HEK293T (cell line): ENCODE measurements around the gene BSPRY.
"Not testable (repeated sequence)": the region's sequence is repeated elsewhere in the genome, so short reads cannot be mapped to it uniquely, and the experiment has no call there.

Source experiments
- CTCF ChIA-PET: fragments of 350-600 bp; formaldehyde crosslinking; extraction: SDS; loops from one replicate; lab custom pipeline; 2021; ENCODE audit warnings: antibody characterized with exemption, inconsistent platforms; lab: Yijun Ruan, JAX
- POLR2A ChIA-PET: fragments of 350-600 bp; formaldehyde crosslinking; extraction: SDS; loops from one replicate; lab custom pipeline; 2020; ENCODE audit warnings: antibody characterized with exemption, inconsistent platforms; lab: Yijun Ruan, JAX
- DNase-seq: peaks from one replicate; pipeline ENCODE4 v3.0.0; 2012; ENCODE audit warnings: mixed read lengths; ENCODE audit errors: extremely low spot score
- ARNT ChIP-seq: fragments of 450-650 bp; IDR thresholded peaks from 2 replicates; pipeline ENCODE4 v1.6.1; 2017; ENCODE audit warnings: mild to moderate bottlenecking
- BHLHE40 ChIP-seq: fragments of 450-650 bp; IDR thresholded peaks from 2 replicates; pipeline ENCODE4 v1.6.1; 2016; ENCODE audit warnings: mild to moderate bottlenecking, moderate library complexity, borderline replicate concordance
- CTBP1 ChIP-seq: fragments of 450-650 bp; IDR thresholded peaks from 2 replicates; pipeline ENCODE4 v1.6.1; 2016; ENCODE audit warnings: borderline replicate concordance
- ELF4 ChIP-seq: fragments of 450-650 bp; IDR thresholded peaks from 2 replicates; pipeline ENCODE4 v1.6.1; 2017; ENCODE audit warnings: antibody characterized with exemption
- FOXA1 ChIP-seq: fragments of 450-650 bp; IDR thresholded peaks from 2 replicates; pipeline ENCODE4 v1.6.1; 2016; ENCODE audit warnings: mild to moderate bottlenecking
- FOXK2 ChIP-seq: fragments of 450-650 bp; IDR thresholded peaks from 2 replicates; pipeline ENCODE4 v1.6.1; 2016; ENCODE audit warnings: mild to moderate bottlenecking
- FOXM1 ChIP-seq: fragments of 450-650 bp; IDR thresholded peaks from 2 replicates; pipeline ENCODE4 v1.6.1; 2017; ENCODE audit warnings: mild to moderate bottlenecking, borderline replicate concordance
- HDGF ChIP-seq: fragments of 450-650 bp; IDR thresholded peaks from 2 replicates; pipeline ENCODE4 v1.6.1; 2017; ENCODE audit warnings: antibody characterized with exemption, borderline replicate concordance
- L3MBTL2 ChIP-seq: fragments of 450-650 bp; conservative IDR thresholded peaks from 2 replicates; pipeline ENCODE4 v1.6.1; 2016; ENCODE audit warnings: mild to moderate bottlenecking
- LEF1 ChIP-seq: fragments of 450-650 bp; IDR thresholded peaks from 2 replicates; pipeline ENCODE4 v1.6.1; 2017; ENCODE audit warnings: mild to moderate bottlenecking, borderline replicate concordance
- NFRKB ChIP-seq: fragments of 450-650 bp; IDR thresholded peaks from 2 replicates; pipeline ENCODE4 v1.6.1; 2016; ENCODE audit warnings: mild to moderate bottlenecking, moderate library complexity
- SP1 ChIP-seq: fragments of 450-650 bp; IDR thresholded peaks from 2 replicates; pipeline ENCODE4 v1.6.1; 2017
- SUZ12 ChIP-seq: fragments of 450-650 bp; IDR thresholded peaks from 2 replicates; pipeline ENCODE4 v1.6.1; 2016; ENCODE audit warnings: mild to moderate bottlenecking
- TARDBP ChIP-seq: fragments of 450-650 bp; IDR thresholded peaks from 2 replicates; pipeline ENCODE4 v1.6.1; 2016
- ZNF384 ChIP-seq: fragments of 450-650 bp; IDR thresholded peaks from 2 replicates; pipeline ENCODE4 v1.6.1; 2016
- TF ChIP-seq, protein P1 (sequence below): fragments of 450-650 bp; IDR thresholded peaks from 2 replicates; pipeline ENCODE4 v1.6.1; 2016

The BSPRY gene

DNA sequence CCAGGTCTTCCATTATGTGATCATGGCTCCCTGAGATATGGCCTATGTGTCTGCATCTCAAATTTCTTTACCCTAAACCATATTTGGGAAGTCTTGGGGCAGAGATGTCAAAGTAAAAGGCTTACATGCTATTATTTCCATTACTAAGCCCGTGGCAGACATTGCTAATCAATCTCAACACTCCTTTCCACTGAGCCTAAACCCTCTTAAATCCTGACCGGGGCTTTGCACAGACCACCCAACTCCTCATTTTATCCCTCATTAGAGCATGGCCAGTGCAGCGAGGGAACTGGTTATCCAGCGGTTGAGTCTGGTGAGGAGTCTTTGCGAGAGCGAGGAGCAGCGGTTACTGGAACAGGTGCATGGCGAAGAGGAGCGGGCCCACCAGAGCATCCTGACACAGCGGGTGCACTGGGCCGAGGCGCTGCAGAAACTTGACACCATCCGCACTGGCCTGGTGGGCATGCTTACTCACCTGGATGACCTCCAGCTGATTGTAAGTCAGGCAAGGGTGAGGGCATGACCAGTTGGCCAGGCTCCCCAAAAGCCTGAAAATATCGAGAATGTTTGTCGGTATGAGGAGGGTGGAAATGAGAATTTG lies 11.0 kb downstream of the BSPRY start:
- ChIA-PET CTCF (no interaction called here), POLR2A (no interaction called here)

DNA sequence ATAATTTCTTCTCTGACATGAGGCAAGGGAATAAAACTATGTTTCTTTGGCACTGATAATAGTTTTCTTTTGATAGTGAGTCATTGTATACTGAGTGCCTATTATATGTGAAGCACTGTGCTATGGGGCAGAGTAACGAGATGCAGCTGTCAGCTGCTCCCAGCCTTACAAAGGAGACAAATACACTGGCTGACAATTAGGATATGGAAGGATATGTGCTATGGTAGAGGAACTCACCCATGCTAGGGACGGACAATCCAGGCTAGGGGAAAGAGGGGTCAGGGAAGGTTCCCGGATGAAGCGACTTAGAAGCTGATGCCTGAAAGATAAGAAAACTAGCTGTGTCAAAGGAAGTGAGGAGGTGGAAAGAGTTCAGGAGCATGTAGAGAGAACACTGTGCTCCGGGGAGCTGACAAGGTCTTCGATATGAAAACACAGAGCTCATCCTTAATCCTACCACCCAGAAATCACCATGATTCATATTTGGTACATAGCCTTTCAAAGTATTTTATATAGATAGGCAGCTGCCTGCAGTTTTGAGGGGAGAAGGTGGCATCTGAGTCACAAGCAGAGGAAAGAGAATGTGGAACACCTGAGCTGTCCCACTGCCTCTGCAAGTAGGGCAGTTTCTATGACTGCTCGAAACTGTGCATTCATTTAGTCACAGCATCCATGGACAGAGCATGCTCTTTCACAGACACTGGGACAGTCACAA lies 12.1 kb downstream of the BSPRY start:
- no peak for DNase-seq
- TF ChIP-seq TARDBP (no peak), L3MBTL2 (no peak), HDGF (no peak), ZNF384 (no peak), SUZ12 (no peak), FOXA1 (no peak), SP1 (no peak), FOXK2 (no peak), ELF4 (no peak), CTBP1 (no peak), NFRKB (no peak), FOXM1 (no peak), BHLHE40 (no peak)
- TF ChIP-seq, protein P1, sequence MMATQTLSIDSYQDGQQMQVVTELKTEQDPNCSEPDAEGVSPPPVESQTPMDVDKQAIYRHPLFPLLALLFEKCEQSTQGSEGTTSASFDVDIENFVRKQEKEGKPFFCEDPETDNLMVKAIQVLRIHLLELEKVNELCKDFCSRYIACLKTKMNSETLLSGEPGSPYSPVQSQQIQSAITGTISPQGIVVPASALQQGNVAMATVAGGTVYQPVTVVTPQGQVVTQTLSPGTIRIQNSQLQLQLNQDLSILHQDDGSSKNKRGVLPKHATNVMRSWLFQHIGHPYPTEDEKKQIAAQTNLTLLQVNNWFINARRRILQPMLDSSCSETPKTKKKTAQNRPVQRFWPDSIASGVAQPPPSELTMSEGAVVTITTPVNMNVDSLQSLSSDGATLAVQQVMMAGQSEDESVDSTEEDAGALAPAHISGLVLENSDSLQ = no peak
- ChIA-PET CTCF (interaction anchor here (1.3 kb wide), 1 partner anchor 13 kb away, joined by 3 read pairs; no protein-coding TSS in a partner anchor), POLR2A (interaction anchor here (0.7 to 4.0 kb wide), 3 partner anchors 15 to 40 kb away, joined by 3 to 15 read pairs (median 3); partner anchors contain the start of genes ALAD, HDHD3 and WDR31)

More for the DNA sequence above, 11.0 kb downstream of the BSPRY start:
- DNase-seq = no peak
- TF ChIP-seq FOXM1 = no peak
- no peak for TF ChIP-seq TARDBP
- TF ChIP-seq ZNF384 = no peak

DNA sequence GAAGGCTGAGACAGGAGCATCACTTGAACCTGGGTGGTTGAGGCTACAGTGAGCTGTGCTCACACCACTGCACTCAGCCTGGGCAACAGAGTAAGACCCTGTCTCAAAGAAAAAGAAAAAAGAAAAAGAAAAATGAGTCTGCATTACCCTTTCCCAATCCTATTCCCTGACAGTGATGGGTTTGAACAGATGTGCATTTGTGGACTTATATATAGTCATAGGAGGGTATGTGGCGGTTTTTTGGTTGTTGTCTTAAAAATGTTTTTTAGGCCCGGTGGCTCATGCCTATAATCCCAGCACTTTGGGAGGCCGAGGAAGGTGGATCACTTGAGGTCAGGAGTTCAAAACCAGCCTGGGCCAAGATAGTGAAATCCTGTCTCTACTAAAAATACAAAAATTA lies 14.0 kb downstream of the BSPRY start:
- DNase-seq = no peak
- ChIA-PET CTCF (no interaction called here), POLR2A (interaction anchor here (1.2 to 4.0 kb wide), 2 partner anchors 14 to 23 kb away, joined by 3 to 15 read pairs; partner anchors contain the start of gene WDR31)
- no peak for TF ChIP-seq L3MBTL2
- no peak for TF ChIP-seq CTBP1
- TF ChIP-seq, protein P1 = no peak
- no peak for TF ChIP-seq SUZ12
- no peak for TF ChIP-seq ELF4

DNA sequence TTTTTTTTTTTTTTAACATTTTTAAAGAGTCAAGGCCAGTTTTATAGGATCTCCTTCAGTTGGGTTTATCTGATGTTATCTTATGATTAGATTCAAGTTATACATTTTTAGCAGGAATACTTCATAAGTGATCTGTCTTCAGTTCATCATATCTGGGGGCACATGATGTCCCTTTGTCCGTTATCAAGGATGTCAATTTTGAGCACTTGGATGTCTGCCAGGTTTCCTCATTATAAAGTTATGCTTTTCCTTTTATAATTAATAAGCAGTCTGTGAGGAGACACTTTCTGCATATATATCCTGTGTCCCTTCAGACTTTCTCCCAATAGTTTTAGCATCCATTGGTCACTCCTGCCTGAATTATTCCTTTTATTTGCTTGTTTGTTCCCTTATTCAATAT lies 15.6 kb downstream of the BSPRY start:
- ChIA-PET CTCF (interaction anchor here (0.9 kb wide), 1 partner anchor 25 kb away, joined by 3 read pairs; the partner anchor contains the start of gene WDR31), POLR2A (no interaction called here)
- no peak for TF ChIP-seq NFRKB
- no peak for TF ChIP-seq HDGF
- TF ChIP-seq ARNT = no peak
- TF ChIP-seq SP1 = no peak
- no peak for DNase-seq

DNA sequence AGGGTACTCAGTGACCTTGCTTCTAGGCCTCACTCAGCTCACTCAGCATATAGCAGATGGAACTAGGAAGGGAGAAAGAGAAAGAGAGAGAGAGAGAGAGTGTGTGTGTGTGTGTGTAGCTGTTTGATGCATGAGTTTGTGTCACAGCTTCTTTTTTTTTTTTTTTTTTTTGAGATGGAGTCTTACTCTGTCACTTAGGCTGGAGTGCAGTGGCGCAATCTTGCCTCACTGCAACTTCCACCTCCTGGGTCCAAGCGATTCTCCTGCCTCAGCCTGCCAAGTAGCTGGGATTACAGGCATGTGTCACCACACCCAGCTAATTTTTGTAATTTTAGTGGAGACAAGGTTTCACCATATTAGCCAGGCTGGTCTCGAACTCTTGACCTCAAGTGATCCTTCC lies 16.3 kb downstream of the BSPRY start:
- DNase-seq, CTCF ChIA-PET: not testable (repeated sequence)
- POLR2A ChIA-PET = interaction anchor here (0.9 kb wide), 1 partner anchor 45 kb away, joined by 3 read pairs; the partner anchor contains the start of genes C9orf43 and POLE3

DNA sequence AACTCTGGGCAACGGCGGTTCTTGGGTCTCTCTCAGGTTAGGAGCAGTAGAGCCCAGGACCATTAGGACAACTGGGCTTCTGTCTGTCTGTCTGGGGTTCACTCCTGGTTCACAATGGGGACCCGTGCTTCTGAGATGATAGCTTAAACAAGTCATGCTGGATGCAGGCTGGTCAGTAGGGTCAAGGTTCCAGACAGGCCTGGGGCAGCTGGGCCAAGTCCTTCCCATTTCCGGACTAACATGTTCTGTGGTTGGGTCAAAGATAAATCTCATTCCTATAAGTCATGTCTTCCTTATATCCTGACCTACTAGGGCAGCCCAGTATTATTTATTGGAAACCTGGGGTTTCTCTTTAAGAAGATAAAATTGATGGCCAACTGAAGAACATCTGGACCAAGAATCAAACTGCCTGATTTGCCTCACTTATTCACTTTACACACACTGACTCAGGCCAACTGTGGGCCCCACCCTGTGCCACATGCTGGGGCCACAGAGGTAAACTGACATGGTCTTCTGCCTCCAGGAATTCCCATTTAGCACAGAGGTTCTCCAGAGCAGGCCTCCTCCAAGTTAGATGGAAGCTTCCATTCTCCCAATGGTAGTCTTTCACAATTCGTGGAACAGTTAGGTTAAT lies 19.1 kb downstream of the BSPRY start:
- DNase-seq = no peak
- TF ChIP-seq CTBP1 = no peak
- TF ChIP-seq HDGF = no peak
- TF ChIP-seq, protein P1 = no peak
- TF ChIP-seq BHLHE40 = no peak
- TF ChIP-seq ELF4 = no peak
- no peak for TF ChIP-seq SUZ12
- TF ChIP-seq LEF1 = no peak
- no peak for TF ChIP-seq FOXM1
- TF ChIP-seq SP1 = no peak
- no peak for TF ChIP-seq L3MBTL2
- no peak for TF ChIP-seq NFRKB
- POLR2A ChIA-PET = interaction anchor here (2.2 kb wide), 1 partner anchor 8 kb away, joined by 7 read pairs; the partner anchor contains the start of gene HDHD3
- CTCF ChIA-PET = no interaction called here
